Measurements from ENCODE around the gene COL6A3.

Gene COL6A3

GRCh38 chr2:237282568-237283128 lies 131.3 kb downstream of the COL6A3 start:
- Histone ChIP-seq H3K27ac (ENCODE audit: low read depth, low read length) (peak overlapping the region; percentile 61), H3K4me1 (ENCODE audit: control insufficient read depth, insufficient read depth, low read length) (peaks cover 27% of the 10 kb centered on the region)

GRCh38 chr2:237281836-237282306 lies 132.1 kb downstream of the COL6A3 start:
- H3K4me1 ChIP-seq (ENCODE audit: control insufficient read depth, insufficient read depth, low read length), result peaks cover 27% of the 10 kb centered on the region

More at GRCh38 chr2:237282568-237283128, 131.3 kb downstream of the COL6A3 start:
- no peaks in the 10 kb centered on the region for H3K36me3 ChIP-seq (ENCODE audit: control insufficient read depth, insufficient read depth, low read length)
- no peak overlapping the region for H3K9ac ChIP-seq (ENCODE audit: low read length)
- no peak overlapping the region for H3K4me3 ChIP-seq (ENCODE audit: low read length)
- no peaks in the 10 kb centered on the region for H3K27me3 ChIP-seq (ENCODE audit: control insufficient read depth, insufficient read depth, low read length)

GRCh38 chr2:237280939-237281338 lies 133.0 kb downstream of the COL6A3 start:
- Histone ChIP-seq H3K4me1 (ENCODE audit: control insufficient read depth, insufficient read depth, low read length) (peaks cover 27% of the 10 kb centered on the region), H3K4me3 (ENCODE audit: low read length) (no peak overlapping the region), H3K9ac (ENCODE audit: low read length) (no peak overlapping the region), H3K27ac (ENCODE audit: low read depth, low read length) (peak overlapping the region; percentile 81), H3K36me3 (ENCODE audit: control insufficient read depth, insufficient read depth, low read length) (no peaks in the 10 kb centered on the region), H3K27me3 (ENCODE audit: control insufficient read depth, insufficient read depth, low read length) (no peaks in the 10 kb centered on the region)

More at GRCh38 chr2:237281836-237282306, 132.1 kb downstream of the COL6A3 start:
- no peaks in the 10 kb centered on the region for H3K36me3 ChIP-seq (ENCODE audit: control insufficient read depth, insufficient read depth, low read length)
- no peak overlapping the region for H3K4me3 ChIP-seq (ENCODE audit: low read length)
- no peak overlapping the region for H3K9ac ChIP-seq (ENCODE audit: low read length)
- H3K27ac ChIP-seq (ENCODE audit: low read depth, low read length), result peak overlapping the region; percentile 61
- no peaks in the 10 kb centered on the region for H3K27me3 ChIP-seq (ENCODE audit: control insufficient read depth, insufficient read depth, low read length)

- Histone ChIP-seq H3K9ac (ENCODE audit: low read length) (no peak overlapping the region), H3K4me1 (ENCODE audit: control insufficient read depth, insufficient read depth, low read length) (peaks cover 27% of the 10 kb centered on the region), H3K36me3 (ENCODE audit: control insufficient read depth, insufficient read depth, low read length) (no peaks in the 10 kb centered on the region), H3K4me3 (ENCODE audit: low read length) (no peak overlapping the region), H3K27me3 (ENCODE audit: control insufficient read depth, insufficient read depth, low read length) (no peaks in the 10 kb centered on the region), H3K27ac (ENCODE audit: low read depth, low read length) (peak overlapping the region; percentile 81)
Observed at GRCh38 chr2:237280229-237280628, 133.7 kb downstream of the COL6A3 start.

GRCh38 chr2:237279012-237279768 lies 134.8 kb downstream of the COL6A3 start:
- Histone ChIP-seq H3K9ac (ENCODE audit: low read length) (no peak overlapping the region), H3K4me3 (ENCODE audit: low read length) (no peak overlapping the region), H3K36me3 (ENCODE audit: control insufficient read depth, insufficient read depth, low read length) (no peaks in the 10 kb centered on the region), H3K27ac (ENCODE audit: low read depth, low read length) (peak overlapping the region; percentile 81), H3K27me3 (ENCODE audit: control insufficient read depth, insufficient read depth, low read length) (no peaks in the 10 kb centered on the region), H3K4me1 (ENCODE audit: control insufficient read depth, insufficient read depth, low read length) (peaks cover 27% of the 10 kb centered on the region)

- H3K4me3 ChIP-seq (ENCODE audit: low read length), result no peak overlapping the region
- no peak overlapping the region for H3K9ac ChIP-seq (ENCODE audit: low read length)
- H3K27me3 ChIP-seq (ENCODE audit: control insufficient read depth, insufficient read depth, low read length), result no peaks in the 10 kb centered on the region
- no peaks in the 10 kb centered on the region for H3K36me3 ChIP-seq (ENCODE audit: control insufficient read depth, insufficient read depth, low read length)
- H3K4me1 ChIP-seq (ENCODE audit: control insufficient read depth, insufficient read depth, low read length), result peaks cover 27% of the 10 kb centered on the region
- peak overlapping the region; percentile 81 for H3K27ac ChIP-seq (ENCODE audit: low read depth, low read length)
Observed at GRCh38 chr2:237278568-237278967, 135.4 kb downstream of the COL6A3 start.

GRCh38 chr2:237276716-237277490 lies 137.1 kb downstream of the COL6A3 start:
- no peak overlapping the region for H3K9ac ChIP-seq (ENCODE audit: low read length)
- peaks cover 19% of the 10 kb centered on the region for H3K4me1 ChIP-seq (ENCODE audit: control insufficient read depth, insufficient read depth, low read length)
- no peak overlapping the region for H3K4me3 ChIP-seq (ENCODE audit: low read length)
- no peaks in the 10 kb centered on the region for H3K27me3 ChIP-seq (ENCODE audit: control insufficient read depth, insufficient read depth, low read length)
- no peak overlapping the region for H3K27ac ChIP-seq (ENCODE audit: low read depth, low read length)
- no peaks in the 10 kb centered on the region for H3K36me3 ChIP-seq (ENCODE audit: control insufficient read depth, insufficient read depth, low read length)
